WERI-Rb-1 (cell line): ENCODE results near the gene LORICRIN.
A peak's percentile ranks its signal among the peaks of the same experiment; 100 is the strongest.
"Not testable (repeated sequence)": the region's sequence is repeated elsewhere in the genome, so short reads cannot be mapped to it uniquely, and the experiment has no call there.

ENCODE experiments used
- DNase-seq: peaks from one replicate; pipeline ENCODE4 v3.0.0-alpha.2; 2020
- H3K27ac ChIP-seq: fragments of 250-450 bp; sonication (Bioruptor Pico); 2 replicates; pipeline ENCODE4 v1.5.1; 2020; ENCODE audit warnings: mild to moderate bottlenecking, moderate library complexity
- H3K27me3 ChIP-seq: fragments of 250-450 bp; sonication (Bioruptor Pico); 2 replicates; pipeline ENCODE4 v1.5.1; 2021; ENCODE audit warnings: mild to moderate bottlenecking, low read depth, moderate library complexity; ENCODE audit not compliant: insufficient read depth, severe bottlenecking
- H3K36me3 ChIP-seq: fragments of 250-450 bp; sonication (Bioruptor Pico); 2 replicates; pipeline ENCODE4 v1.5.1; 2020; ENCODE audit warnings: mild to moderate bottlenecking, moderate library complexity
- H3K4me3 ChIP-seq: 2 replicates; pipeline ENCODE4 v1.5.1; 2011; ENCODE audit warnings: low read depth, mild to moderate bottlenecking, control low read depth, low read length
- H3K9me3 ChIP-seq: fragments of 250-450 bp; sonication (Bioruptor Pico); 2 replicates; pipeline ENCODE4 v1.5.1; 2021; ENCODE audit warnings: mild to moderate bottlenecking, moderate library complexity; ENCODE audit not compliant: severe bottlenecking
- CTCF ChIP-seq: IDR thresholded peaks from 2 replicates; pipeline ENCODE4 v1.5.1; 2011; ENCODE audit warnings: low read depth, mild to moderate bottlenecking, control low read depth, inconsistent platforms, low read length

Gene LORICRIN

DNA sequence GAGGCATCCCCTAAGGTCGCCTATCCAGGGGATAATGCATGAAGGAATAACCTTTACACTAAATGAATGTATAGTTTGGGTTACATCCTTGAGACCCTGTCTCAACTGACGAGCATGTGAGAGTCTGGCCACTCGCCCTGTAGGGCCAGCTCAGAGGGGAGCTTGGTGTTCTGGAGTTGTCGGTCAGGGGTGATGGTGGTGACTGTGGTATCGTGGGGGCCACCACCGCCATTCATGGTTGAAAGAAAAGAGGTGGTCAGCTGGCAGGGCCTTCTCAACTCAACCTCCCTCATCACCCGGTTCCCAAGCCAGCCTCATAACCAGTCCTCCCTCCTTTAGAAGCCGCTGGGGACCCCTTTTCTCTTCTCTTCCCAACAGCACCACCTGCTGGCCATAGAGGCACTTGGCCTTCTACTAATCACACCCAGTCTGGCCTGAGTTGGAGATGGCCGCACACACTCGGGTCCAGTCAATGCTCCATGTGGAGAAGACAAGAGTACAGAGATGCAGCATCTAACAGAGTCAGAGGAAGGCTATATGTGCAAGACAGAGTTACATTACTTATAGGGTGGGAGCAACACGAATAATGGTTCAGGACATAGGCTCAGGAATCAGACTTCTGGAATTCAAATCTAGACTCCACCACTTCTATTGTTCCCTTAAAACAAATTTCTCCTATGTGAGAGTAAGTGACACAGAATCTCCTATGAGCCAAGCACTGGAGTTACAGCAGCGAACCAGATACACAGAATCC is 30.2 kb upstream of the LORICRIN start:
- H3K4me3 ChIP-seq, H3K9me3 ChIP-seq, H3K36me3 ChIP-seq, H3K27ac ChIP-seq, H3K27me3 ChIP-seq: not testable (repeated sequence)
- peak; percentile 86 for DNase-seq
- TF ChIP-seq CTCF: peak; percentile 75

GRCh38 chr1:153231363-153231762 is 28.1 kb upstream of the LORICRIN start:
- DNase-seq: peak; percentile 72
- H3K27ac ChIP-seq: no peak overlapping the region
- H3K9me3 ChIP-seq: no peaks in the 10 kb centered on the region
- no peak overlapping the region for H3K4me3 ChIP-seq
- no peak for TF ChIP-seq CTCF
- no peaks in the 10 kb centered on the region for H3K27me3 ChIP-seq
- no peaks in the 10 kb centered on the region for H3K36me3 ChIP-seq

DNA sequence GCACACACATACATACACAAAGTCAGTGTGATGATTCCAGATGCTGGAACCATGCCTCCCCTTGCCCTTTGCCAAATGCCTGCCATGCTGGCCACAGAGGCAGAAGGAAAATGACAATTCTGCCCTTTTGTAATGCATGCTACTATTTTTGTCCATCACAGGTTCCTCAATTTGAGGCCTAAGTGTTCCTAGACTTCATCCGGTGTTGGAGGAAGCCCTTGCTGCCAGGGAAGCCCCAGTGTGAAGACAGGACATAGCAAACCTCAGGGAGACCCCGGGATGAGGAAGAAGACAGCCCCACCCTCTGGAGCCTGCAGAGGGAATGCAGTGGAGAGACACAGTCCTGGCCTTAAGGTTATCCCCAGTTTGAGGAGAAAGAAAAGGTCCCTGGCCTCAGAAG is 27.7 kb upstream of the LORICRIN start:
- Histone ChIP-seq H3K27me3 (no peaks in the 10 kb centered on the region), H3K9me3 (no peaks in the 10 kb centered on the region), H3K36me3 (no peaks in the 10 kb centered on the region), H3K27ac (no peak overlapping the region), H3K4me3 (no peak overlapping the region)
- DNase-seq: no peak
- TF ChIP-seq CTCF: no peak

GRCh38 chr1:153232553-153232952 is 26.9 kb upstream of the LORICRIN start:
- no peak for DNase-seq
- Histone ChIP-seq H3K27ac (no peak overlapping the region), H3K9me3 (no peaks in the 10 kb centered on the region), H3K4me3 (no peak overlapping the region), H3K36me3 (no peaks in the 10 kb centered on the region), H3K27me3 (no peaks in the 10 kb centered on the region)
- no peak for TF ChIP-seq CTCF

DNA sequence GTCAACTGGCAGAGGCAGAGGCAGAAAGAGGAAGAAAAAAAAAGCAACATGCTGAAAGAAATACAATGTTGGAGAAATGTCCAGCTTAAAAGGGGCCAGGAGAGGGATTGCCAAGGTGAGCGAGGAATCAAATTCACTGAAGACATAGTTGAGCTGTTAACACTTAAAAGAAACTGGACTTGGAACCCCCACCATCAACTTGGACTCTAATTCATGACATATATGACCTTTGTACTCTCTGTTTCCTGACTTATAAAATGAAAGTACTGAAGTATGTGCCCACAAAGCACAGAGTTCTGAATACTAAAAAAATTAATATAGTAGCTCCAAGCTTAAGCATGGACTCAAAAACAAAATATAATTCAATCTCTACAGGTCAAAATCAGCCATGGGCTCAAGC is 26.0 kb upstream of the LORICRIN start:
- H3K9me3 ChIP-seq: no peaks in the 10 kb centered on the region
- H3K4me3 ChIP-seq: no peak overlapping the region
- no peak overlapping the region for H3K27ac ChIP-seq
- H3K36me3 ChIP-seq: no peaks in the 10 kb centered on the region
- TF ChIP-seq CTCF: no peak
- H3K27me3 ChIP-seq: no peaks in the 10 kb centered on the region
- DNase-seq: no peak

GRCh38 chr1:153238527-153238926 is 21.0 kb upstream of the LORICRIN start:
- DNase-seq: peak; percentile 77
- TF ChIP-seq CTCF: peak; percentile 97
- Histone ChIP-seq H3K27ac (no peak overlapping the region), H3K27me3 (no peaks in the 10 kb centered on the region), H3K4me3 (no peak overlapping the region), H3K9me3 (peaks cover 2% of the 10 kb centered on the region), H3K36me3 (no peaks in the 10 kb centered on the region)
